HEK293 (cell line): ENCODE measurements around the gene MAP6.

ENCODE experiments used
- CTCF ChIA-PET: fragments of 350-600 bp; formaldehyde crosslinking; extraction: SDS; loops from one replicate; lab custom pipeline; 2021; ENCODE audit warnings: antibody characterized with exemption; lab: Yijun Ruan, JAX
- POLR2A ChIA-PET: fragments of 300-600 bp; formaldehyde crosslinking; extraction: SDS; loops from one replicate; lab custom pipeline; 2020; ENCODE audit warnings: antibody characterized with exemption, inconsistent platforms; lab: Yijun Ruan, JAX
- H3K27ac ChIP-seq: fragments of 200-500 bp; sonication (Bioruptor generic); 2 replicates; pipeline ENCODE4 v1.5.1; 2014; ENCODE audit warnings: low read depth, low read length, control low read depth, inconsistent platforms; ENCODE audit errors: extremely low read depth
- H3K36me3 ChIP-seq, 2 experiments: fragments of 200-500 bp in 1 of 2; sonication (Bioruptor generic) in 1 of 2; 1 replicate in 1 of 2; 2 replicates in 1 of 2; pipeline ENCODE4 v1.5.1; 2014 to 2017; ENCODE audit warnings: inconsistent platforms in 2 of 2, low read length in 2 of 2; ENCODE audit not compliant: control insufficient read depth in 2 of 2, insufficient read depth in 1 of 2
- H3K4me1 ChIP-seq: fragments of 200-500 bp; sonication (Bioruptor generic); 2 replicates; pipeline ENCODE4 v1.5.1; 2014; ENCODE audit warnings: mild to moderate bottlenecking, low read length, inconsistent platforms; ENCODE audit not compliant: control insufficient read depth, insufficient read depth
- H3K4me3 ChIP-seq: 2 replicates; pipeline ENCODE4 v1.5.1; 2011; ENCODE audit warnings: low read depth, mild to moderate bottlenecking, control low read depth, low read length, moderate library complexity
- H3K9me3 ChIP-seq: fragments of 200-500 bp; sonication (Bioruptor generic); 2 replicates; pipeline ENCODE4 v1.5.1; 2014; ENCODE audit warnings: low read depth, low read length, inconsistent platforms; ENCODE audit not compliant: control insufficient read depth, insufficient read depth
- CTCF ChIP-seq: fragments of 450-650 bp; formaldehyde crosslinking; IDR thresholded peaks from 2 replicates; pipeline ENCODE4 v1.5.1; 2016; ENCODE audit warnings: missing biosample characterization, missing genetic modification characterization
- IKZF3 ChIP-seq: fragments of 450-650 bp; IDR thresholded peaks from 2 replicates; pipeline ENCODE4 v1.5.0; 2018; ENCODE audit warnings: missing biosample characterization, mild to moderate bottlenecking, missing genetic modification characterization, moderate library complexity
- KLF7 ChIP-seq: fragments of 450-650 bp; formaldehyde crosslinking; IDR thresholded peaks from 2 replicates; pipeline ENCODE4 v1.5.1; 2016; ENCODE audit warnings: missing biosample characterization, missing genetic modification characterization, borderline replicate concordance
- MZF1 ChIP-seq: fragments of 450-650 bp; formaldehyde crosslinking; IDR thresholded peaks from 2 replicates; pipeline ENCODE4 v1.5.1; 2017; ENCODE audit warnings: missing biosample characterization, missing genetic modification characterization, borderline replicate concordance
- PRDM4 ChIP-seq: fragments of 450-650 bp; formaldehyde crosslinking; IDR thresholded peaks from 2 replicates; pipeline ENCODE4 v1.5.1; 2017; ENCODE audit warnings: missing biosample characterization, missing genetic modification characterization
- SCRT1 ChIP-seq: fragments of 450-650 bp; formaldehyde crosslinking; IDR thresholded peaks from 2 replicates; pipeline ENCODE4 v1.5.1; 2016; ENCODE audit warnings: missing biosample characterization, missing genetic modification characterization, borderline replicate concordance
- ZBTB26 ChIP-seq: fragments of 450-650 bp; formaldehyde crosslinking; optimal IDR thresholded peaks from 2 replicates; pipeline ENCODE3; 2016; ENCODE audit warnings: missing biosample characterization, mild to moderate bottlenecking, missing genetic modification characterization
- ZFP69B ChIP-seq: fragments of 450-650 bp; formaldehyde crosslinking; IDR thresholded peaks from 2 replicates; pipeline ENCODE4 v1.5.1; 2016; ENCODE audit warnings: missing biosample characterization, missing genetic modification characterization
- ZNF114 ChIP-seq: fragments of 450-650 bp; formaldehyde crosslinking; IDR thresholded peaks from 2 replicates; pipeline ENCODE4 v1.5.0; 2017; ENCODE audit warnings: missing biosample characterization, missing genetic modification characterization
- ZNF175 ChIP-seq: fragments of 450-650 bp; formaldehyde crosslinking; IDR thresholded peaks from 2 replicates; pipeline ENCODE4 v1.5.1; 2016; ENCODE audit warnings: missing biosample characterization, missing genetic modification characterization
- ZNF214 ChIP-seq: fragments of 450-650 bp; formaldehyde crosslinking; IDR thresholded peaks from 2 replicates; pipeline ENCODE4 v1.5.1; 2017; ENCODE audit warnings: missing biosample characterization, mild to moderate bottlenecking, missing genetic modification characterization, borderline replicate concordance
- ZNF23 ChIP-seq: fragments of 450-650 bp; formaldehyde crosslinking; IDR thresholded peaks from 2 replicates; pipeline ENCODE4 v1.5.1; 2016; ENCODE audit warnings: missing biosample characterization, missing genetic modification characterization, borderline replicate concordance
- ZNF302 ChIP-seq: fragments of 450-650 bp; formaldehyde crosslinking; IDR thresholded peaks from 2 replicates; pipeline ENCODE4 v1.5.1; 2016; ENCODE audit warnings: missing biosample characterization, missing genetic modification characterization, low read depth
- ZNF335 ChIP-seq: fragments of 450-650 bp; formaldehyde crosslinking; conservative IDR thresholded peaks from 2 replicates; pipeline ENCODE4 v1.5.1; 2016; ENCODE audit warnings: missing biosample characterization, missing genetic modification characterization
- ZNF404 ChIP-seq: fragments of 450-650 bp; formaldehyde crosslinking; IDR thresholded peaks from 2 replicates; pipeline ENCODE4 v1.5.1; 2017; ENCODE audit warnings: missing biosample characterization, missing genetic modification characterization
- ZNF416 ChIP-seq: fragments of 450-650 bp; formaldehyde crosslinking; IDR thresholded peaks from 2 replicates; pipeline ENCODE4 v1.5.1; 2016; ENCODE audit warnings: missing biosample characterization, missing genetic modification characterization
- ZNF426 ChIP-seq: fragments of 450-650 bp; formaldehyde crosslinking; IDR thresholded peaks from 2 replicates; pipeline ENCODE4 v1.5.1; 2017; ENCODE audit warnings: missing biosample characterization, missing genetic modification characterization, mild to moderate bottlenecking, inconsistent platforms, moderate library complexity
- ZNF571 ChIP-seq: fragments of 450-650 bp; formaldehyde crosslinking; IDR thresholded peaks from 2 replicates; pipeline ENCODE4 v1.5.0; 2017; ENCODE audit warnings: missing biosample characterization, missing genetic modification characterization
- ZNF626 ChIP-seq: fragments of 450-650 bp; sonication (Bioruptor Pico); formaldehyde crosslinking; IDR thresholded peaks from 2 replicates; pipeline ENCODE4 v1.5.1; 2018; ENCODE audit warnings: missing biosample characterization, missing genetic modification characterization, inconsistent platforms
- ZNF629 ChIP-seq: fragments of 450-650 bp; formaldehyde crosslinking; IDR thresholded peaks from 2 replicates; pipeline ENCODE4 v1.5.1; 2017; ENCODE audit warnings: missing biosample characterization, missing genetic modification characterization
- ZNF645 ChIP-seq: fragments of 450-650 bp; formaldehyde crosslinking; IDR thresholded peaks from 2 replicates; pipeline ENCODE4; 2016; ENCODE audit warnings: missing biosample characterization, missing genetic modification characterization
- ZNF654 ChIP-seq: fragments of 450-650 bp; formaldehyde crosslinking; IDR thresholded peaks from 2 replicates; pipeline ENCODE4 v1.5.1; 2016; ENCODE audit warnings: low read depth, missing biosample characterization, missing genetic modification characterization
- ZNF707 ChIP-seq: fragments of 450-650 bp; formaldehyde crosslinking; IDR thresholded peaks from 2 replicates; pipeline ENCODE4 v1.5.1; 2016; ENCODE audit warnings: missing biosample characterization, missing genetic modification characterization
- ZSCAN4 ChIP-seq: fragments of 450-650 bp; formaldehyde crosslinking; IDR thresholded peaks from 2 replicates; pipeline ENCODE4 v1.5.1; 2017; ENCODE audit warnings: missing biosample characterization, missing genetic modification characterization

MAP6 gene

GRCh38 chr11:75677275-75677674, 8.4 kb upstream of the MAP6 start:
- no peaks in the 10 kb centered on the region for H3K4me1 ChIP-seq
- ChIA-PET CTCF (no interaction called here), POLR2A (no interaction called here)
- no peak overlapping the region for H3K27ac ChIP-seq
- H3K9me3 ChIP-seq: no peaks in the 10 kb centered on the region
- no peak overlapping the region for H3K4me3 ChIP-seq
- no peaks in the 10 kb centered on the region for H3K36me3 ChIP-seq
- no peak for TF ChIP-seq CTCF (tag by site-specific recombination)
- TF ChIP-seq KLF7 (tag by site-specific recombination): no peak
- TF ChIP-seq ZNF214 (tag by site-specific recombination): no peak
- no peak for TF ChIP-seq ZNF645 (tag by site-specific recombination)
- no peak for TF ChIP-seq ZNF416
- TF ChIP-seq ZNF114 (tag by site-specific recombination): no peak

- ChIA-PET POLR2A (no interaction called here), CTCF (interaction anchor here (0.6 to 1.2 kb wide), 3 partner anchors 30 to 973 kb away, joined by 3 read pairs; no protein-coding TSS in a partner anchor)
- H3K4me3 ChIP-seq: no peak overlapping the region
- H3K9me3 ChIP-seq: no peaks in the 10 kb centered on the region
- no peak for TF ChIP-seq IKZF3 (tag by site-specific recombination)
- no peak for TF ChIP-seq ZNF404 (tag by site-specific recombination)
- no peak for TF ChIP-seq ZNF629
- no peak for TF ChIP-seq ZNF626 (tag by site-specific recombination)
- no peak for TF ChIP-seq ZNF175 (tag by site-specific recombination)
- TF ChIP-seq ZNF23 (tag by site-specific recombination): no peak
- no peak for TF ChIP-seq ZNF654
- no peak for TF ChIP-seq MZF1 (tag by site-specific recombination)
- TF ChIP-seq ZNF302 (tag by site-specific recombination): no peak
- no peak for TF ChIP-seq ZNF571 (tag by site-specific recombination)
- no peak for TF ChIP-seq SCRT1 (tag by site-specific recombination)
- no peak for TF ChIP-seq ZNF426 (tag by site-specific recombination)
- no peak overlapping the region for H3K27ac ChIP-seq
- no peaks in the 10 kb centered on the region for H3K4me1 ChIP-seq
- H3K36me3 ChIP-seq: no peaks in the 10 kb centered on the region
Observed at GRCh38 chr11:75673977-75674582, 5.2 kb upstream of the MAP6 start.

- H3K4me1 ChIP-seq: no peaks in the 10 kb centered on the region
- peak overlapping the region; percentile 41 for H3K4me3 ChIP-seq
- ChIA-PET CTCF (interaction anchor here (0.7 to 0.8 kb wide), 2 partner anchors 72 to 1164 kb away, joined by 3 read pairs; no protein-coding TSS in a partner anchor), POLR2A (interaction anchor here (0.6 to 1.7 kb wide), 2 partner anchors 11 to 109 kb away, joined by 3 read pairs; no protein-coding TSS in a partner anchor)
- H3K36me3 ChIP-seq: no peaks in the 10 kb centered on the region
- peak overlapping the region; percentile 20; the same call in 1 of the 2 replicates for H3K27ac ChIP-seq
- H3K9me3 ChIP-seq: no peaks in the 10 kb centered on the region
- TF ChIP-seq ZBTB26 (tag by site-specific recombination) (peak; percentile 16), ZNF707 (no peak), PRDM4 (tag by site-specific recombination) (no peak), ZSCAN4 (no peak), ZFP69B (tag by site-specific recombination) (no peak), ZNF335 (tag by site-specific recombination) (peak; percentile 31; the same call in 1 of the 2 replicates)
Observed at GRCh38 chr11:75667831-75668450, 897 bp downstream of the MAP6 start.
